NT2/D1 (cell line): ENCODE results near the gene PDZRN3.

Experiments
- DNase-seq: peaks from one replicate; pipeline ENCODE4 v3.0.0-alpha.2; 2011; ENCODE audit warnings: low read depth, low spot score
- H3K27me3 ChIP-seq: 2 replicates; pipeline ENCODE4 v1.6.0; 2011; ENCODE audit warnings: mild to moderate bottlenecking; ENCODE audit not compliant: insufficient read length, insufficient read depth
- H3K36me3 ChIP-seq: 2 replicates; pipeline ENCODE4 v1.6.1; 2011; ENCODE audit warnings: mild to moderate bottlenecking, low read length, mixed read lengths; ENCODE audit not compliant: insufficient read depth, insufficient read length
- H3K4me1 ChIP-seq: 2 replicates; pipeline ENCODE4 v1.5.1; 2011; ENCODE audit not compliant: insufficient read depth, insufficient read length
- H3K4me3 ChIP-seq: 2 replicates; pipeline ENCODE4 v1.5.1; 2011; ENCODE audit warnings: low read depth; ENCODE audit not compliant: insufficient read length
- H3K9ac ChIP-seq: 2 replicates; pipeline ENCODE4 v1.6.0; 2011; ENCODE audit warnings: low read depth; ENCODE audit not compliant: insufficient read length
- H3K9me3 ChIP-seq: 2 replicates; pipeline ENCODE4 v1.5.1; 2011; ENCODE audit warnings: mild to moderate bottlenecking, low read length; ENCODE audit not compliant: insufficient read depth
- SUZ12 ChIP-seq: IDR thresholded peaks from 2 replicates; pipeline ENCODE4 v1.6.1; 2011; ENCODE audit not compliant: insufficient read length, insufficient read depth; ENCODE audit errors: extremely low read depth
- YY1 ChIP-seq: IDR thresholded peaks from 2 replicates; pipeline ENCODE4 v1.6.1; 2011; ENCODE audit not compliant: insufficient read length, insufficient read depth
- ZNF274 ChIP-seq: IDR thresholded peaks from 2 replicates; pipeline ENCODE4 v1.6.1; 2011; ENCODE audit warnings: mild to moderate bottlenecking, low read depth, low read length

The PDZRN3 gene

DNA sequence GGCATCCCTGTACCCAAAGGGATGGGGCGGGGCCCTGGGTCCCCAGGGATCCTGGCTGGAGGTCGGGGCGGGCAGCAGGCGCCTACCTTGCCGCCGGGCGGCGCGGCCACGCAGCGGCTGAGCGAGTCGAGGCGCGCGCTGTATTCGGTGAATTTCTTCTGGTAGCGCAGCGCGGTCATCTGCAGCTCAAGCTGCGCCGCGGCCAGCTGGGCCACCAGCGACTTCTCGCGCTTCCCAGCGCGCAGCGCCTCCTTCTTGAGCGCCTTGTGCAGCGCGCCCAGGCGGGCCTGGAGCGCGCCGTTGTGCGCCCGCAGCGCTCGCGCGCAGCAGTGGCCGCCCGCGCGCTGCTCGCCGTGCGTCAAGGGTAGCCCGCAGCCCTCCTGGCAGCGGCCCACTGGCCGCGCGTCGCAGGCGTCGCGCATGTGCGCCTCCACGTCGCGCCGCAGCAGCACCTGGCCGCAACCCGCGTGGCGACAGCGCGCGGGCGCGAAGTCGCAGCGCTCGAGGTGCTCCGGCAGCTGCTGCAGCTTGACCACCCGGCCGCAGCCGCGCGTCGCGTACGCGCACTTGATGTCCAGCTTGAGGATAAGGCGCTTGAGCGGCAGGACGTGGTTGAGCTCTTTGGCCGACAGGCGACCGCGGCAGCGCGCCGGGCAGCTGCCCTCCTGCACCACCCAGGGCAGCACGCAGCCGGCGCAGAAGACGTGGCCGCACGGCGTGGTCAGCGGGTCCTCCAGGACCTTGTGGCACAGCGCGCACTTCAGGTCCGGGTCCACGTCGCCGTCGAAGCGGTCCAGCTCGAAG, 522 bp downstream of the PDZRN3 start:
- Histone ChIP-seq H3K9ac (peak overlapping the region; percentile 95), H3K27me3 (peaks cover 33% of the 10 kb centered on the region), H3K36me3 (no peaks in the 10 kb centered on the region), H3K9me3 (no peaks in the 10 kb centered on the region), H3K4me3 (peak overlapping the region; percentile 88), H3K4me1 (peaks cover 5% of the 10 kb centered on the region)
- TF ChIP-seq YY1 (no peak), ZNF274 (no peak), SUZ12 (no peak)
- peak; percentile 71 for DNase-seq

DNA sequence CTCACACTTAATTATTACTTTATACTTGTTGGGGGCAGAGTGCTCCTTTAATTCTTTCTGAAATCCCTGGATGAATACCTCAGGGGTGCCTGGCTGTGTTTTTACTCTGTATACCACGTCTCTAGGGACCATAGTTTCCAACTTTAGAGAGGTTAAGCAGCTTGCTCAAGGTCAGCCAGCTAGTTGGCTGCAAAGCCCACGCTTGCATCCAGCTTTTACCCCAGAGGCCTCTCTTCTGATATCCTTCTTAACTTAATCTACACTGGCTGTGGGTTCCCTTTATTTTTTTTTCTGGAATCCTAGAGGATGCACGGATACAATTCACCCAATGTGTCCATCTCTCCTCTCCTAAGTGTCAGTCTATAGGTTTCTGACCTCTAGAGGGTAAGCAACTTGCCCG, 1.4 kb downstream of the PDZRN3 start:
- H3K4me3 ChIP-seq: peak overlapping the region; percentile 88
- peaks cover 5% of the 10 kb centered on the region for H3K4me1 ChIP-seq
- peak overlapping the region; percentile 95 for H3K9ac ChIP-seq
- H3K9me3 ChIP-seq: no peaks in the 10 kb centered on the region
- no peaks in the 10 kb centered on the region for H3K36me3 ChIP-seq
- no peak for DNase-seq
- peaks cover 33% of the 10 kb centered on the region for H3K27me3 ChIP-seq
- TF ChIP-seq SUZ12 (no peak), YY1 (no peak), ZNF274 (no peak)

DNA sequence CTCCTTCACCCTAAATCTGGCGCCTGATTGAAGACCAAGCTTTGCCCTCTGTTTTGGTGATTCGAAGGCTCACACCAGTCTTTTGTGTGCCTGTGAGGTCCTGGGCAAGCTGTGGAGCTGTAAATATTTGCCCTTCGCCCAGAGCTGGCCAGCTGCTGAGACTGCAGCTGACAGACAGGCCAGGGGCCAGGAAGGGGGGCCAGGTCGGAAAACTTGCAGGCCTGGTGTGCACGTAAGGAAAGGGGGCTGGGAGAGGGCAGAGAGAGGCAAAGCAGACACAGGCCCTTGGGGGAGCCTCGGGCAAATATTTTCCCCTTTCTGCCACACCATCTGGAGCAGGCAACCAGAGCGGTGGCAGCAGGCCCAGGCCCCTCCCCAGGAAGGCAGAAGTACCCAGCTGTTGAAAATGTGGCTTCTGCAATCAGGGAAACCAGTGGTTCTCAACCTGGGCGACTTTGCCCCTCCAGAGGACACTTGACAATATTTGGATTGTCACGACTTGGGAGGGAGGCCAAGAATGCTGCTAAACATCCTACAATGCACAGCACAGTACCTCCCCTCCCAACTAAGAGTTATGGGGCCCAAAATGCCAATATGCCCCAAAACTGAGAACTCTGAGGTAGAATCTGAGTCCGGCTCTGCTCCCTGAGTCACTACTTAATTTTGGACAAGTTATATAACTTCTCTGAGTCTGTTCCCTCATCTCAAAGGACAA, 2.5 kb downstream of the PDZRN3 start:
- Histone ChIP-seq H3K4me1 (peaks cover 5% of the 10 kb centered on the region), H3K27me3 (peaks cover 33% of the 10 kb centered on the region), H3K4me3 (no peak overlapping the region), H3K9ac (no peak overlapping the region), H3K9me3 (no peaks in the 10 kb centered on the region), H3K36me3 (no peaks in the 10 kb centered on the region)
- TF ChIP-seq SUZ12 (no peak), ZNF274 (no peak)
- DNase-seq: no peak

- no peak overlapping the region for H3K4me3 ChIP-seq
- no peaks in the 10 kb centered on the region for H3K9me3 ChIP-seq
- H3K9ac ChIP-seq: no peak overlapping the region
- TF ChIP-seq YY1: no peak
- TF ChIP-seq ZNF274: no peak
- no peak for TF ChIP-seq SUZ12
- peaks cover 5% of the 10 kb centered on the region for H3K4me1 ChIP-seq
- peaks cover 25% of the 10 kb centered on the region for H3K27me3 ChIP-seq
- no peak for DNase-seq
- no peaks in the 10 kb centered on the region for H3K36me3 ChIP-seq
Observed at GRCh38 chr3:73621388-73621787, 3.4 kb downstream of the PDZRN3 start.

GRCh38 chr3:73618461-73618860, 6.3 kb downstream of the PDZRN3 start:
- no peak for DNase-seq
- H3K9me3 ChIP-seq: no peaks in the 10 kb centered on the region
- peaks cover 5% of the 10 kb centered on the region for H3K4me1 ChIP-seq
- H3K4me3 ChIP-seq: no peak overlapping the region
- H3K27me3 ChIP-seq: peaks cover 9% of the 10 kb centered on the region
- TF ChIP-seq ZNF274 (no peak), YY1 (no peak), SUZ12 (no peak)
- no peak overlapping the region for H3K9ac ChIP-seq
- no peaks in the 10 kb centered on the region for H3K36me3 ChIP-seq

GRCh38 chr3:73616056-73616455, 8.7 kb downstream of the PDZRN3 start:
- TF ChIP-seq SUZ12 (no peak), YY1 (no peak), ZNF274 (no peak)
- Histone ChIP-seq H3K9ac (no peak overlapping the region), H3K9me3 (no peaks in the 10 kb centered on the region), H3K4me1 (no peaks in the 10 kb centered on the region), H3K4me3 (no peak overlapping the region), H3K36me3 (no peaks in the 10 kb centered on the region), H3K27me3 (no peaks in the 10 kb centered on the region)
- DNase-seq: no peak

GRCh38 chr3:73614419-73614818, 10.3 kb downstream of the PDZRN3 start:
- no peak overlapping the region for H3K4me3 ChIP-seq
- no peaks in the 10 kb centered on the region for H3K4me1 ChIP-seq
- no peak overlapping the region for H3K9ac ChIP-seq
- H3K27me3 ChIP-seq: no peaks in the 10 kb centered on the region
- no peaks in the 10 kb centered on the region for H3K36me3 ChIP-seq
- no peak for TF ChIP-seq SUZ12
- no peak for TF ChIP-seq ZNF274
- no peak for TF ChIP-seq YY1
- DNase-seq: no peak
- no peaks in the 10 kb centered on the region for H3K9me3 ChIP-seq
